RWPE1 (cell line): Measurements from ENCODE around the gene PIP4K2A.
A peak's percentile ranks its signal among the peaks of the same experiment; 100 is the strongest.

Source experiments
- CTCF ChIA-PET: fragments of 350-600 bp; sonication (Branson Sonifier 250); formaldehyde crosslinking; extraction: SDS; loops from one replicate; lab custom pipeline; 2021; lab: Yijun Ruan, JAX
- POLR2A ChIA-PET: fragments of 400-600 bp; formaldehyde crosslinking; extraction: SDS; loops from one replicate; lab custom pipeline; 2020; ENCODE audit warnings: antibody characterized with exemption; ENCODE audit not compliant: low non-redundant PET; lab: Yijun Ruan, JAX
- DNase-seq: peaks from one replicate; pipeline ENCODE4 v3.0.0; 2012; ENCODE audit warnings: low spot score
- H3K27ac ChIP-seq: fragments of 450-650 bp; 2 replicates; pipeline ENCODE4 v1.5.1; 2017
- CTCF ChIP-seq: fragments of 450-650 bp; conservative IDR thresholded peaks from 2 replicates; pipeline ENCODE4 v1.5.1; 2017; ENCODE audit warnings: low read depth, mild to moderate bottlenecking

The PIP4K2A gene

GRCh38 chr10:22631646-22632278 is 82.6 kb downstream of the PIP4K2A start:
- no peak overlapping the region for H3K27ac ChIP-seq
- no peak for TF ChIP-seq CTCF
- ChIA-PET CTCF (no interaction called here), POLR2A (no interaction called here)
- DNase-seq: no peak

DNA sequence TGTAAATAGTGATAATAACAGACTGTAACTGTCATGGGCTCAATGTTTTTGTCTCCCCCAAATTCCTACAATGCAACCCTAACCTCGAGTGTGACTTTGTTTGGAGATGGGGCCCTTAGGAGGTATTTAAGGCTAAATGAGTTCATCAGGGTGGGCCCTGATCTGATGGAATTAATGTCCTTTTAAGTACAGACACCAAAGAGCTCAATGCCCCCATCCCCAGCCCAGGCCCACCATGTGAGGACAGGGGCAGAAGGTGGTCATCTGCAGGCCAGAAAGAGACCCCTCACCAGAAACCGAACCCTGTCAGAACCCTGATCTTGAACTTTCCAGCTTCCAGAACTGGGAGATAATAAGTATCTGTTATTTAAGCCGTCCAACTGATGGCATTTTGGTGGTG is 83.2 kb downstream of the PIP4K2A start:
- CTCF ChIA-PET: no interaction called here
- DNase-seq: no peak
- no peak overlapping the region for H3K27ac ChIP-seq
- no peak for TF ChIP-seq CTCF
- POLR2A ChIA-PET: no interaction called here

DNA sequence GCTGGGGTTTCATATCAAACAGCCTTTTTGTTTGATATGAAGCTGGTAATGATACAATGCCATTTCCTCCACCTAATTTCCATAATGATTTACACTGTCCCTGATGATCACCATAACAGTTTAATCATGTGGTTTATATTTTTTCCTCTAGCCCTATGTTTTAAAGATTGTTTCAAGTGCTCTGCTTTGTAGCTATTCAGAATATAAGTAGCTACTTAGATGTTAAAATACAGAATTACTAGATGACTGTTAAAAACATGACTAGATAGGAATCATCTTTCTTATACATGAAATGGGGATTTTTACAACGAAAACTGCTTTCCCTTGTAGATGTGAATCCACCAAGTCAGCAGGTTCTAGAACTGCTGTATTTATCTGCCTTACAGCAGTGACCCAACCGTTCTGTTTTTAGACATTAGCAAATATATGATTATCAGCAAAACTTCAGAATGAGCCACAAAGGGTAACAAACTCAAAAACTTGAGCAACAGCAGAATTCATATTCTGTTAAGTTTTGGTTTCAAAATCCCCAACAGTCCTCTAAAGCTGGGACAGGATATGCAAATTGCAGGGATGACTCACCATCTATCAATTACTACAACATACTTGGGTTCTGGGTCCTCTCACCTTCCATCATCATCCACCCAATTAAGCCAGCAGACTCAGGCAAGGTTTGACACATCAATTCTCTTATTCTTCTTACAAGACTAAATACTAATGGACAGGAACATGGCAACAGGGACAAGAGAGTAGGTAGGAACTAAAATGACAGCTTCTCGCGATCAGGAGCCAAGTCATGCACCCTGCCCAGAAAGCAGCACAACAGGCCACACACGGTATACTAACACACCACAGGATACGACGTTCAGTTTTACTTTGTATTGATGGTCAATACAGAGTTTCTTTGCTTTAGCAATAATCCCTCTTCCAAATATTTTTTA is 83.9 kb downstream of the PIP4K2A start:
- no peak for TF ChIP-seq CTCF
- POLR2A ChIA-PET: no interaction called here
- DNase-seq: peak; percentile 43
- no peak overlapping the region for H3K27ac ChIP-seq
- CTCF ChIA-PET: no interaction called here

DNA sequence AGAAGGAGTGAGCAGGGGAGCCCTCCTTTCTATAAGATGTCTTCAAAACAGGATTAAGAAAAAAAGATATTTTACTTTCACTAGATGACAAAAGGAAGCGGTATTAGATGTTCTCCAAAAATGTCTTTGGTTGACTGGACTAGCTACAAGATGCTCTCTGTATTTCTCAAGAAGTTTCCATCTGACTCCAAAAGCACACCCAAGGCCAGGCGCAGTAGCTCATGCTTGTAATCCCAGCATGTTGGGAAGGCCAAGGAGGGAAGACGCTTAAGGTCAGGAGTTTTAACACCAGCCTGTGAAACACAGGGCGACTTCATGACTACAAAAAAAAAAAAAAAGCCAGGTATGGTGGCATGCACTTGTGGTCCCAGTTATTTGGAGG is 84.5 kb downstream of the PIP4K2A start:
- TF ChIP-seq CTCF: no peak
- CTCF ChIA-PET: no interaction called here
- no peak overlapping the region for H3K27ac ChIP-seq
- no peak for DNase-seq
- POLR2A ChIA-PET: no interaction called here

- POLR2A ChIA-PET: no interaction called here
- no peak for TF ChIP-seq CTCF
- no peak for DNase-seq
- CTCF ChIA-PET: no interaction called here
- no peak overlapping the region for H3K27ac ChIP-seq
Observed at GRCh38 chr10:22629126-22629525, 85.3 kb downstream of the PIP4K2A start.

- CTCF ChIA-PET: no interaction called here
- TF ChIP-seq CTCF: no peak
- H3K27ac ChIP-seq: no peak overlapping the region
Observed at GRCh38 chr10:22628309-22628708, 86.1 kb downstream of the PIP4K2A start.

More at GRCh38 chr10:22628309-22628708, 86.1 kb downstream of the PIP4K2A start:
- DNase-seq: no peak
- POLR2A ChIA-PET: no interaction called here
